NCI-H146 (cell line): Measurements from ENCODE around the gene GPR180.
"Not testable (repeated sequence)": the region's sequence is repeated elsewhere in the genome, so short reads cannot be mapped to it uniquely, and the experiment has no call there.

Experiments used
- DNase-seq: peaks from one replicate; lab custom pipeline; 2025; lab: John Stamatoyannopoulos, UW

GPR180 gene

DNA sequence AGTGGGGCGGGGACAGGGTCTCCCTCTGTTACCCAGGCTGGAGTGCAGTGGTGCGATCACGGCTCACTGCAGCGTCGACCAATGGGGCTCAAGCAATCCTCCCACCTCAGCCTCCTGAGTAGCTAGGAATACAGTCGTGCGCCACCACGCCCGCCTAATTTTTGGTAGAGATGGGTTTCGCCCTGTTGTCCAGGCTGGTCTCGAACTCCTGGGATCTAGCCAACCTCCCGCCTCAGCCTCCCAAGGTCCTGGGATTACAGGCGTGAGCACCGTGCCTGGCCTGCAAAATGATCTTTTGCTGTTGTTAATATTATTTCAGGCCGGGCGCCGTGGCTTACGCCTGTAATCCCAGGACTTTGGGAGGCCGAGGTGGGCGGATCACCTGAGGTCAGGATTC, 5.1 kb upstream of the GPR180 start:
- no peak for DNase-seq

DNA sequence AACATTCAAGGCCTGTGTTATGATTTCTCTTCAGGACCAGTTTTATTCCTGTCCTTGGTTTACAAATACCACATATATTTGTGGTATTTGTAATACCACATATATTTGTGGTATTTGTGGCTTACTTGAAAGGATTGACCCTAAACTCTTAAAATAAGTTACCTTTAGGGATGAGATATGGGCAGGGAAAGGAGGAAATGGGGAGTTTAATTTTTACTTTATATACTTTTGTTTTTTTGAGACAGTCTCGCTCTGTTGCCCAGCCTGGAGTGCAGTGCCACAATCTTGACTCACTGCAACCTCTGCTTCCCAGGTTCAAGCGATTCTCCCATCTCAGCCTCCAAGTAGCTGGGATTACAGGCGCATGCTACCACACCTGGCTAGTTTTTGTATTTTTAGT, 3.4 kb upstream of the GPR180 start:
- DNase-seq, result no peak

DNA sequence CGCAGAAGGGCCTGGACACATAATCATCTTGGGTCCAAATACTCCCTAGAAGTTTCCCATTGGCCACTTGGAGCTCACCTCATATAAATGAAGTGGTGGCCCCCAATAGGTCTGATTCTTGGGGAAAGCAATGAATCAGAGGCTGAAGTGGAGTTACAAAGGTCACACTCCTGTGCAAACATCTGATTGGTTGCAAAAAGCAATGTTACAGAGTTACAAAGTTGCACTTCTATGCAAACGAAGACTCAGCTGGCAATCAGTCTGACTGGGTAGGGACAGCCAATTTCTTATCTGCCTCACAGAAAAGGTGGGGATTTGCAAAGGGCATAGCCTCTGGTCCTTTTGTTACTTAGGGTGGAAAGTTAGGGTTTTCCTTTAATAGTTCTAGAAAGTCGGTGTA, 1.8 kb upstream of the GPR180 start:
- no peak for DNase-seq

DNA sequence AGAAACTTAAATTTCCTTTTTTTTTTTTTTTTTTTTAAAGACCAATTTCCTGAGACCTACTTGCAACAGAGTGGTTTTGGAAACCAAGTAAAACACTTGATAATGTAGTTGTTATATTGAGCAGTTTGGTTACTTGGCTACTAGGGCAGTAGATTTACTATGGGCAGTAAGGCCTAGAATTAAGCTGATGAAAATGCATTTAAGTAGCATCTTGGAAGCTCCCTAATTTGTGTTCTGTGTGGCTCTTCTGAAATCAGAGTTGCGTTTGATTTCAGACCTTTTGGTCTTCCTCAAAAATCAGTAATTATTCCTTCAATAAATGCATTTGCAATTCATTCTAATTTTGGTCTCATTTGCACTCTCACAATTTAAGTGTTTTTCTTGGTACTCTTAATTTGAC, 810 bp downstream of the GPR180 start:
- no peak for DNase-seq

DNA sequence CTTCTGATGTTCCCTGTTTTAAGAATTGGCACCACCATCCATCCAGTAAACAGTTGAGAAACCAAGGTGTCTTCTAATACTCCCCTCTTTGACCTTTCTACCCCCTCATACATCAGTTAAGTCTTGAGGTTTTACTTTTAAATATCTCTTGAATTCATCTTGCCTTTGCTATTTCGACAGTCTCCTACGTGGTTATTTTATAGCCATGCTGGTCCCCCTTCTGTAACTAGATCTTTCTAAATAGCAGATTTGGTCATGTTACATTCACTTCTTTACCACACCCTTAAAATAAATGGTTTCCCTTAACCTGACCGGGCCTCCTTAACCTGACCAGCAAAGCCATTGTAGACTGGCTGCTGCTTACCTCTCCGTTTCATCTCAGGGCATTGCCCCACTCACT, 5.4 kb downstream of the GPR180 start:
- no peak for DNase-seq

DNA sequence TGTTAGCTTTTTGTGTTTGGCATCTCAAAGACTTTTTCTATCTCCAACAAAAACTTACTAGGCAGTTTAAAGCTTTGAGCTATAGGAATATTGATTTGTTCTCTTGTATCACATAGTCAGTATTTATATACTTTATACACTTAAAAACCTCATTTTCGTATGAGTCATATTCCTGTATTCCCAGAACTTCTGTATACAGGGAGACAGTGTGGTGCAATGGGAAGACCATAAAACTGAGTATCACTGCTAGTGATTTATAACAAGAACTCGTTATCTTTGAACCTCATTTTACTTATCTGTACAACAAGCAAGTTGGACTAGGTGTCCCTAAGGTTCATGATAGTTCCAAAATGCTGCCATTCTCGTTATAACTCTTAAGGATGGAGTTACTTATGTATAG, 6.3 kb downstream of the GPR180 start:
- DNase-seq, result no peak

DNA sequence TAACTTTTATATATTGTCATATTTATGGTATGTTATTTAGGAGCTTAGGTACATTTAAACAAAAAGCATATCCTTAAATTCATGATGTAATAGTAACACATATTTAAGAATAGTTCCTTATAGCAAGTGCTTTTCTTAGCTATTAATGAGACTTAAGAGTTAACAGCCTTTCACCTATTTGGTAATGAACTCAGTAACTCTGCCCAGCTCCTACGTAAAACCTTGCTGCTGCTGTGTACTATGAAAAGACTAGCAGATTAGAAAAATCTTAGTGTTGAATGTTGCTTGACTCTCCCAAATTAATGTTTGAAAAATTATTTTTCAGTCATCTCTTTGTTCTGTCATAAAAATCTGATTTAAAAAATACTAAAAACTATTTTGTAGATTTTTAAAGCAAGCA, 6.9 kb downstream of the GPR180 start:
- DNase-seq, result no peak

DNA sequence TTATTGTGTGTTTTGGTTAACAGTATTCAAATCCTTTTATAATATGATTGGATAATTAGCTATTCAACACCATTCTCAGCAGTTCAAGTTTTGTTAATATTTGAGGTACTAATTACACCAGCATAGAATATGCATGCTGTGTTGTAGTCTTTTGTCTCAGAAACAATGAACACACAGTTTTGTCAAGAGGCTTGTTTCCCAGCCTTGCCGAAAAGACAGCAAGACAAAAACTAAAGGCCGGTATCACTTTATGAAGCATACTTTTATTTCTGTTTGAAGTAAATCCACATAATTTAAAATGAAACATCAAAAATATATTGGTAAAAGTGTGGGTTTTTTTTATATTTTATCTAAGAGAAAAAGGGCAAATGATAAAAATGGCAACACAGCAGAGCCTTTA, 7.5 kb downstream of the GPR180 start:
- DNase-seq, result no peak

DNA sequence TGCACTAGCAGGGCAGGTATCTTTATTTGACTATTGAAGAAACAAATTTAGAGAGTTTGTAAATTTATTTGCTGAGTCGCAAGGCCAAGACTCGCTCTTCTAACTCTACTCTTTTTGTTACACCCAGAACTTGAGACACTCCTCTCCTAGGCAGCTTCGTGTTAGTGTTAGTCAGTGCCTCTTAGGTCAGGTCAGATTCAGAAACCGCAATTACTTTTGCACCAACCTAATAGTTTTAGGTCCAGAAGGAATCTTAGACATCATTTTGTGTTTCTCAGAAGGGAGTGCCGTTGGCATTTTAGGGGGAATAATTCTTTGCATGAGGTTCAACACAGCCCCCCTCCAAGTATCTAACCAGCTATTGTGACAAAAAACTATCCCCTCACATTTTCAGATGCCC, 8.8 kb downstream of the GPR180 start:
- DNase-seq, result no peak

DNA sequence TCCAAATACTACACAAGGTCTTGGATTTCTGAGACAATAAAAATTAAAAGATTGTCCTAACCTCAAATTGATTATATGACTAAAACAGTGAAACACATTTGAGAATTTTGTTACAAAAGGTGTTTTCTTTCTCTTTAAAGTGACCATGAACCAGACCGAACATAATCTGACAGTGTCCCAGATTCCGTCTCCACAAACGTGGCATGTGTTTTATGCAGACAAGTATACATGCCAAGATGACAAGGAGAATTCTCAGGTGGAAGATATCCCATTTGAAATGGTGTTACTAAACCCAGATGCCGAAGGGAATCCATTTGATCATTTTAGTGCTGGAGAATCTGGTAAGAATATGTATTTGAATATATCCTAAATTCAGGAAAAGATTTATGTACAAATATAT, 10.4 kb downstream of the GPR180 start:
- no peak for DNase-seq

DNA sequence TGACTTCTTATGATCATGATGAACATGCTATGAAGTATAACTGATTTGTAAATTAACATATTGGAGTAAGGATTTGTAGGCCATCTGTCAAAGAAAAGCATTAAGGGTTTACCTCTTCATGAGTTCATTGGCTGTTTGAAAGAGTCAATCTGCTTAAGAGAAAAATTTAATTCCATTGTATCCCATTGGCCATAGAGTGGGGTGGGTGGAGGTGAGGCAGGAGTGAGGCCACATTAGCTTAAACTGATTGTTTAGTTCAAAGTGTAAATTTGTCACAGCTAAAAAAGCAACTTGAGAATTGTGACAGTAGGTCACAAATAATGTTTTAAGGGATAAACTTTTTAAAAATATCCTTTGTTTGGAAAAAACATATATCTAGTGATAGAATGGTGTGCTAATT, 11.4 kb downstream of the GPR180 start:
- no peak for DNase-seq

DNA sequence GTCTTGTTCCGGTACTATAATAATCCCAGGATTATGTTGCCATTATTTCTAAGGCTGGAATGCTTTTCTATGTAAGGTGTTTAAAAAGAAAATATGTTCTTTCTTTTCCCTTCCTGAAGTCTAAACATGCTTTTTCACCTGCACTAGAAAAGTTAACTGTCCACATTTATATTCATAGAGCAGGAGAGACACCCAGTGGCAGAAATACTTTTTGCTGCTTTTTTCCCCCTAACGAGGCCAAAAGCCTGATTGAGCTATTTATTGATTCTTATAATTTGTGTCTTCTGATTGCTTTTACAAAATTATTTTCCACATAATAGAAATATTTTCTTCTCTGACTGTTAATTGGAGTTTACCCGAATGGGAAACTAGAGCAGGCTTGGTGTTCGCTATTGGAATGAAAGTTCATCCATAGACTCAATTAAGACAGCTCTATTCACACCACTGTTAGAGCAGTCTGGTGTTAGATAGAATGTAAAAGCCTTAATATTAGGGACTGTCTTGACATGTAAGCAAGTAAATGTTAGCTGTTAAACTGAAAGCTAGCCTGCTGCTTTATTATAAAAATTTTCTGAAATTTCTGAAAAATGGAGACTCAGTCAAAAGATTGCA, 15.8 kb downstream of the GPR180 start:
- peak; percentile 42 for DNase-seq

DNA sequence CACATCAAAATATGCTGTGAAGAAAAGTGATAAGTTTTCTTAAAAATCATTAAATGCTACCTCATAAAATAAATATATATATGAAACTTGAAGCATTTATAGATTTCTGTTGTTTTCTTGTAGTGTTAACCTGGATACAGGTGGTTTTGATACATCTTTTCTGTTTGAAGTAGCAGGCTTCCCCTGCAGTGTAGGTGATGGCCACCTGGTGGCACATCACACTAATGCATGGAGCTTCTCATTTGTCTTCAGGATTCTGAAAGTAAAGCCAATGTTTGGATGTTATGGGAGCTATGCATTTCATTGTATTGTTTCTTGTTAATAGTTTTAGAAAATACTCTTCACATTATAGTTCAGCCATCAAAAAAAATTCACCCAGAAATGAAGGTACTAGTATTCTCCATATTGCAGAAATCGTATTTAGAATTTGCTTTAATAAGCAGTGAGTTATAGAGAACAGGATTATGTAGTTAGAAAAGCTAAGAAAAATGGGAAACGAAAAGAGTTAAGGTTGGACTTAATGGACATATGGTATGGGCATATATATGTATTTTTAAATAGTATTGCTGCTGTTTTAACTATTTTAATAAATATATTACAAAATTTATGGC, 18.7 kb downstream of the GPR180 start:
- peak; percentile 71 for DNase-seq

DNA sequence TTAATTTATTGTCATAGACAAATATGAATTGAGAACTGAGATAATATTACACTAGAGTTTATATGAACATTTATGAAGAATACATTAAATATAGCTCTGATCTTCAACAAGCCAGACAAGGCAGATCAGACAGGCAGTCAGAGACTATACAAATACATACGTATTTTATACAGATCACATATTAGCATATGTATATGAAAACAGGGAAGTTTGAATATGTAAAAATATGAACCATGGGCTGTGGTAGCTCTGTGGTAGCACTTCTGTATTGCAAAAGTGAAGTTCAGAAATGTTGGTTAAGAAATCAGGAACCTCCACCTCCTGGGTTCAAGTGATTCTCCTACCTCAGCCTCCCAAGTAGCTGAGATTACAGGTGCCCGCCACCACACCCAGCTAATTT, 20.7 kb downstream of the GPR180 start:
- no peak for DNase-seq

DNA sequence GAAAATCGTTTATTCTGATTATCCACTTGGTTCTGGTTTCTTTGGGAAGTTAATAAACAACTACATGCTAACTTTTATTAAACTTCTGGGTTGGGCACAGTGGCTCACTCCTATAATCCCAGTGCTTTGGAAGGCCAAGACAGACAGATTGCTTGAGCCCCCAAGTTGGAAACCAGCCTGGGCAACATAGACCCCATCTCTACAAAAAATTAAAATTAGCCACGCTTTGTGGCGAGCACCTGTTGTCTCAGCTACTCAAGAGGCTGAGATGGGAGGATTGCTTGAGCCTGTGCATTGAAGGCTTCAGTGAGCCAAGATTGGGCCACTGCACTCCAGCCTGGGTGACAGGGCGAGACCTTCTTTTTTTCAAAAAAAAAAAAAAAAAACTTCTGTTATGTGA, 21.7 kb downstream of the GPR180 start:
- DNase-seq, result no peak

DNA sequence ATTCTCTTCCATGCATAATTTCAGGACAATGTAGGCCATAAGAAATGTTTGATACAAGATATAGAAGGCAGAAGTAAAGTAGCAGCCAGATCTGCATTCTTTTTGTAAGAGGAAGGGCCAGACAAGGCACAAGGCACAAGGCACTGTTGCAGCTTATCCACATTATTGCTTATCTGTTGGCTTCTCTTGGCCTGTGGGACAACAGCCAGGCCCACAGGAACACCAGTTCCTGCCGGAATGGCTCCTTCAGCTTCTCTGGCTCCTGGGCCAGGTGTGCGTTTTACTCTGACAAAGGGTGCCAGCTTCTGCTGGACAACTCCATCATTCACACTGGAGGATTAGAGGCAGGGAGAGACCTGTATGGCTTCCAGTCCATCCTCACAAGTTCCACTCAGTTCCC, 29.2 kb downstream of the GPR180 start:
- DNase-seq, result no peak

DNA sequence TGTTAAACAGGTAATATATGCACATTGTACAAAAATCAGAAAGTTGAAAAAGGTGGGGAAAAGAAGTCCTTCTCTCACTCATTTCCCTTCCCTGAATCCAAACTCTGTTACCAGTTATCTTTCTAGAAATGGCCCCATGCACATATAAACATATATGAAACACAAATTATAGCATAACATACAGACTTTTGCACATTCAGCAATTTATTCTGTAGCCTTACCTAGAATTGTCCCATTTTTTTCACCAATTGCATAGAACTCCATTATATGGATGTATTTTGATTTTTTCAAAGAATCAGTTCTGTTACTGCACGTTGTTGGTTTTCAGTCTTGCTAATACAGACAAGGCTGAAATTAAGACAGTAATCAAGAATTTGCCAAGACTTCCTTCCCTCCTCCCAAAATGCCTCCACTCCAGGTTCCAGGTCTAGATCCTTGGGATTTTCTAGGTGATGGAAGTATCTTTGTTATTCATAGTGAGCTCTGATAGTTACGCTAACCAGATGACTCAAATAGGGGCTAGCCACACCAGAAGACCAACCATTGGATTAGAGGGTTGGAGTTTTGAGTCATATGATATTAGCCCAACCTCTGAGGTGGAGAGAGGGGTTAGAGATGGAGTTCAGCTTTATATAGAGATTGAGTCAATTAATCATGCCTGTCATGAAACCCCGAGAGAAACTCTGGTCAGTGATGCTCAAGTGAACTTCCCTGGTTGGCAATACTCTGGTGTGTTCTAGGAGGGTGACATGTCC, 30.7 kb downstream of the GPR180 start:
- DNase-seq, result no peak

DNA sequence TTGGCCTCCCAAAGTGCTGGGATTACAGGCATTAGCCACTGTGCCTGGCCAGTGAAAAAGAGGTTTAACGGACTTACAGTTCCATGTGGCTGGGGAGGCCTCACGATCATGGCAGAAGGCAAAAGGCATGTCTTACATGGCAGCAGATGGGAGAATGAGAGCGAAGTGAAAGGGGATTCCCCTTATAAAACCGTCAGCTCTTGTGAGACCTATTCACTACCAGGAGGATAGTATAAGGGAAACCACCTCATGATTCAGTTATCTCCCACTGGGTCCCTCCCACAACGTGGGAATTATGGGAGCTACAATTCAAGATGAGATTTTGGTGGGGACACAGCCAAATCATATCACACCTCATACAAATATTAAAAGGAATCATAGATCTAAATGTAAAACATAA, 34.4 kb downstream of the GPR180 start:
- DNase-seq, result not testable (repeated sequence)

DNA sequence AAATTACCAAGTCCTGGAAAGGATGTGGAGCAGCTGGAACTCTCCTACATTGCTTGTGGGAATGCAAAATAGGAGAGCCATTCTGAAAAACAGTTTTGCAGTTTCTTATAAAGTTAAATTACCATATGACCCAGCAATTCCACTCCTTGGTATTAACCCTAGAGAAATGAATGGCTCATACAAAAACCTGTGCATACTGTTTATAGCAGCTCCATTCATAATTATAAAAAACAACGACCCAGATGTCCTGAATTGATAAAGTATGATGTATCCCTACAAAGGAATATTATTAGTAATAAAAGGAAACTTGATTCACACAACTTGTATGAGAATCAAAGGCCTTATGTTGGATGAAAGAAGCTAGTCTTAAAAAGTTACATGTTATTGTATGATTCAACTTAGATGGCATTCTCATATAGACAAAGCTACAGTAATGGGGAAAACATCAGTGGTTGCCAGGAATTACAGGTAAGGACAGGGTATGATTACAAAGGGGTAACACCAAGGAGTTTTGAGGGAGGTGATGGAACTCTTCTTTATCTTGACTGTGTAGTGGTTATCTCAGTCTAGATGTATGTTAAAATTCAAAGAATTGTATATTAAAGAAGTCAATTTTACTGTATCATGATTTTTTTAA, 35.4 kb downstream of the GPR180 start:
- no peak for DNase-seq

DNA sequence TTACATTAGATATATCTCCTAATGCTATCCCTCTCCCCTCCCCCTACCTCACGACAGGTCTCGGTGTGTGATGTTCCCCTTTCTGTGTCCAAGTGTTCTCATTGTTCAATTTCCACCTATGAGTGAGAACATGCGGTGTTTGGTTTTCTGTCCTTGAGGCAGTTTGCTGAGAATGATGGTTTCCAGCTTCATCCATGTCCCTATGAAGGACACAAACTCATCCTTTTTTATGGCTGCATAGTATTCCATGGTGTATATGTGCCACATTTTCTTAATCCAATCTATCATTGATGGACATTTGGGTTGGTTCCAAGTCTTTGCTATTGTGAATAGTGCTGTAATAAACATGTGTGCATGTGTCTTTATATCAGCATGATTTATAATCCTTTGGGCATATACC, 36.0 kb downstream of the GPR180 start:
- DNase-seq, result not testable (repeated sequence)

DNA sequence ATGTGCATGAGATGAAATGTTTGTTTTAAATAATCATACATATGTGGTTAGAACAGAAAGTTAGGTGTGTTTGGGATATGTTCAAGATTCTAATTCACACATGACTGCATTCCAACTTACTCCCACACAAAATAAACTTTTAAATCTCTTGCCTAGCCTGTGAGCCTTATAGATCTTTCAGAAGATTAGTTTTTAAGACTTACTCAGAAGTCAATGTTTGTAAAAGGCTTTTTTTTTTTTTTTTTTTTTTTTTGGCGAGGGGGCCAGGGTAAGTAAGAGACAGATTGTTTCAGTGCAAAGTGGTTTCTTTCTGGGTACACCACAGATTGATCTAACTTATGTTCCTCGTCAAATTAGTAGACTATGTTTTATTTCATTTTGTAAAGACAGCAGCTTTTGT, 39.1 kb downstream of the GPR180 start:
- no peak for DNase-seq

DNA sequence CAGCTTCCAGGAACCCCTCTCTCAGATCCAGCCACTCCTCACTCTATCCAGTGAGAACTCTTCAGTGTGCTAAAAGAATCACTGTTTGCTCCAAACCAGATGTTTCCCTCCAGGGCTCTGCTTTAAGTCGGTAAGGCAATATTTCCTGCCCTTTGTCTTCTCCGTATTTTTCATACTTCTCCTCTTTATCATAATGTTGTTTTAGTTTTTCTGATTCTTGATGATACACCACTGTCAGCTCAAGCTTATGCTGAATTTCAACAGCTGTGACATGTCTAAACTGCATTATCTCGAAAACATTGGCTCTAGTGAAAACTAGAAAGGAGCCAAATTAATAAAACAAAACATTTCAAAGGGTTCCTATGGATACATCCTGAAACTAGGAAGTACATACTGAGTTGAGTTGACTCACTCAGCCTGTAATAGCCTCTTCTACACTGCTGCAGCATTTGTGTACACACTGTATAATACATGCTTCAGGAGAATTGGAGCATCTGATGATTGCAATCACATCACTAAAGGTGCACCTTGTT, 39.8 kb downstream of the GPR180 start:
- DNase-seq, result peak; percentile 89

DNA sequence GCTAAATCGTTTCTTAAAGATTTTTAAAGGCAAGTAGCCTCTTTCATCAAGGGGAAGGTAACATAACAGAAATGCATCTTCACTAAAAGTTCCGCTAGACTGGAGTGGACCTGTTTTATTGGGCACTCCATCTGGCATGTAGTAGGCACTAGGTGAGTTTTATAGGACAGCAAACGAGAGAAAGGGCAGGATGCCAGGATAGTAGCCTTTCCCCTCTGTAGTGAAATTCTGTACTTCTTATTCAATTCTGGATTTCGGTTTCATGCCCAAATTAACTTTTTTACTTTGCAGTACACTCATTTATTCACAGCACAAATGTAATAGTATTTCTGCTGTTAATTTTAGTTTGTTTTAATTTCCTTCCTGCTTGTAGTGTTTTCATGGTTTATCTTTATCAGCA, 45.2 kb downstream of the GPR180 start:
- DNase-seq, result no peak
